HFFc6 (cell line): Measurements from ENCODE around the gene SNX24. TPM values are rescaled to one million over a fixed set of nuclear protein-coding genes. Genes with fewer than 3 reads are reported as not detected.

ENCODE experiments used
- DNase-seq: peaks from one replicate; pipeline ENCODE4 v3.0.0-alpha.2; 2018
- H3K27ac Mint-ChIP-seq: 2 replicates; pipeline ENCODE4 v1.8.0; 2020; ENCODE audit warnings: mild to moderate bottlenecking, mixed read lengths
- H3K27me3 Mint-ChIP-seq: 2 replicates; pipeline ENCODE4 v1.8.0; 2021; ENCODE audit warnings: mild to moderate bottlenecking, moderate library complexity, mixed read lengths; ENCODE audit not compliant: insufficient read depth
- H3K36me3 Mint-ChIP-seq: 2 replicates; pipeline ENCODE4 v1.8.0; 2021; ENCODE audit warnings: low read depth, mixed read lengths
- H3K4me1 Mint-ChIP-seq: 2 replicates; pipeline ENCODE4 v1.8.0; 2020; ENCODE audit warnings: low read depth, mixed read lengths
- H3K4me3 Mint-ChIP-seq: 2 replicates; pipeline ENCODE4 v1.8.0; 2020; ENCODE audit warnings: mild to moderate bottlenecking, moderate library complexity, mixed read lengths
- H3K9me3 Mint-ChIP-seq: 2 replicates; pipeline ENCODE4 v1.8.0; 2020; ENCODE audit warnings: mild to moderate bottlenecking, mixed read lengths
- total RNA-seq, 6 experiments: library from RNA; stranded (reverse); fragmentation: NEBNext Ultra II Directional; extraction: Animal tissue kit (Norgen Biotek cat#: 25700); gene quantifications; 2 replicates in 1 of 6; 3 replicates in 5 of 6; pipeline ENCODE4 v1.2.3, GENCODE V29; 2021
- TF ChIP-seq, protein P1 (sequence below): fragments of 200-600 bp; sonication (generic); IDR thresholded peaks from 2 replicates; pipeline ENCODE4 v1.5.0; 2021; ENCODE audit warnings: antibody characterized with exemption, mild to moderate bottlenecking

SNX24 gene
- total RNA-seq, 6 experiments from 2014 or later, result 19.7 to 24.1 (median 21.9) TPM

DNA sequence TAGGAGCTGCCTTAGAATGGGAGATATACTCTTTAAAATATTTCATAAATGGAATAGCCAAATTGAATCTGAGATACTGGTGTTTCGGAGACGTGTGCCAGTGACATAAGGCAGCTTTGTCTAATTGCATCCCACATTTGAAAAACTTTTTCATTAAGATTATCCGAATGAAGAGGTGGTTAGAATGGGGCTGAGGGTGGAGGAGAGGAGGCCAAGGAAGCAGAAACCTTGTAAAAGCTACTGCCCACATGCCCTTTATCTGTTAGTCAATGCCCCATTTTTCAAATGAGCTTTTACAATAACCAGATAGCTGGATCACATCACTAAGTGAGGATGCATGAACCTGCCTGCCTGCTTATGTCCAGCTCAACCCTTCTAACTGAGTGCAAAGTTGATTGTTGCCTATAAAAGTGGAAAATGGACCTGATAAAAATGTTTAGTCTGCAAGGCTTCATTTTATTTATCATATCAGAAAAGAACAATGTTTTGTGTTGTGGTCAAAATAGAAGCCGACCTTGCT lies 34.8 kb downstream of the SNX24 start:
- Mint-ChIP-seq H3K36me3 (peaks cover 7% of the 10 kb centered on the region; the same call in 1 of the 2 replicates), H3K27ac (no peak overlapping the region), H3K27me3 (no peaks in the 10 kb centered on the region), H3K4me1 (peaks cover 32% of the 10 kb centered on the region), H3K9me3 (no peaks in the 10 kb centered on the region), H3K4me3 (no peak overlapping the region)
- DNase-seq, result no peak
- TF ChIP-seq, protein P1, sequence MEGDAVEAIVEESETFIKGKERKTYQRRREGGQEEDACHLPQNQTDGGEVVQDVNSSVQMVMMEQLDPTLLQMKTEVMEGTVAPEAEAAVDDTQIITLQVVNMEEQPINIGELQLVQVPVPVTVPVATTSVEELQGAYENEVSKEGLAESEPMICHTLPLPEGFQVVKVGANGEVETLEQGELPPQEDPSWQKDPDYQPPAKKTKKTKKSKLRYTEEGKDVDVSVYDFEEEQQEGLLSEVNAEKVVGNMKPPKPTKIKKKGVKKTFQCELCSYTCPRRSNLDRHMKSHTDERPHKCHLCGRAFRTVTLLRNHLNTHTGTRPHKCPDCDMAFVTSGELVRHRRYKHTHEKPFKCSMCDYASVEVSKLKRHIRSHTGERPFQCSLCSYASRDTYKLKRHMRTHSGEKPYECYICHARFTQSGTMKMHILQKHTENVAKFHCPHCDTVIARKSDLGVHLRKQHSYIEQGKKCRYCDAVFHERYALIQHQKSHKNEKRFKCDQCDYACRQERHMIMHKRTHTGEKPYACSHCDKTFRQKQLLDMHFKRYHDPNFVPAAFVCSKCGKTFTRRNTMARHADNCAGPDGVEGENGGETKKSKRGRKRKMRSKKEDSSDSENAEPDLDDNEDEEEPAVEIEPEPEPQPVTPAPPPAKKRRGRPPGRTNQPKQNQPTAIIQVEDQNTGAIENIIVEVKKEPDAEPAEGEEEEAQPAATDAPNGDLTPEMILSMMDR, result no peak

DNA sequence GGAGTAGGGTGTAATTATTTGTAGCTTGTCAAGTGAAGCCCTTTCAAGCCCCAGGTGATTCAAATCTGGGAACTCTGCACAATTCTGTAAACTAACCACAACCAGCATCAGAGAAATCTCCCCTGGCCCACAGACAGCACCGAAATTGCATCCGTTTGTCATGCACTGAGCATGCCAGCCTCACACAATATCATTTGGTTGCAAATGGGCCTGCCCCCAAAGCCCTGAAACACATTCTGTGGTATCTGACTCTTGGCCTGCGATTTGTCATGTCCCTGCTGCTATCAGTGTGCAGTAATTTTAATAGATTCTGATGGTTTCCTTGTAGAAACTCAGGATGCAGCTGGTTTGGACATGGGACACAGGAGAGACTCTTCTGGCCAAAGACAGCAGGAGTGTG lies 35.3 kb downstream of the SNX24 start:
- no peak overlapping the region for H3K27ac Mint-ChIP-seq
- peaks cover 7% of the 10 kb centered on the region; the same call in 1 of the 2 replicates for H3K36me3 Mint-ChIP-seq
- no peak for DNase-seq
- H3K27me3 Mint-ChIP-seq, result no peaks in the 10 kb centered on the region
- no peaks in the 10 kb centered on the region for H3K9me3 Mint-ChIP-seq
- TF ChIP-seq, protein P1, result no peak
- H3K4me1 Mint-ChIP-seq, result peaks cover 37% of the 10 kb centered on the region
- H3K4me3 Mint-ChIP-seq, result no peak overlapping the region

DNA sequence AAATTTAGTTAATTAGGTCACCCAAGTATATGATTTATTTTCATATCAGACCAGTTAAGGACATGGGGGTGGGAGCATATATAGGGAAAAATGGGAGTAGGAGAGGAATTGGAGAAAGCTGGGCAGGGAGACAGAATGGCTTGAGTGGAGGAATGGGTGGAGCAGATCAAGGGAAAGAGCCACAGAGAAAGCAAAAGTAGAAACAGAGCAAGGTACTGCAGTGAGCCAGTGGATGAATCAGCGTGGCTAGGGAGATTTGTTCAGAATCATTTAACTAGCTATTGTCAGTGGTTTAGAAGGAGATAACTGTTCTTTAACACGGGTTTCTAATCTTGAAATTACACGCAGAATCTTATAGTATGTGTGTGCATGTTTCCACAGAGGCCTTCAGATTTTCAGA lies 37.4 kb downstream of the SNX24 start:
- TF ChIP-seq, protein P1, result no peak
- H3K36me3 Mint-ChIP-seq, result peaks cover 6% of the 10 kb centered on the region; the same call in 1 of the 2 replicates
- peak overlapping the region; percentile 73 for H3K27ac Mint-ChIP-seq
- peak overlapping the region; percentile 51 for H3K4me3 Mint-ChIP-seq
- DNase-seq, result peak; percentile 16
- peaks cover 39% of the 10 kb centered on the region for H3K4me1 Mint-ChIP-seq
- H3K9me3 Mint-ChIP-seq, result no peaks in the 10 kb centered on the region
- no peaks in the 10 kb centered on the region for H3K27me3 Mint-ChIP-seq

DNA sequence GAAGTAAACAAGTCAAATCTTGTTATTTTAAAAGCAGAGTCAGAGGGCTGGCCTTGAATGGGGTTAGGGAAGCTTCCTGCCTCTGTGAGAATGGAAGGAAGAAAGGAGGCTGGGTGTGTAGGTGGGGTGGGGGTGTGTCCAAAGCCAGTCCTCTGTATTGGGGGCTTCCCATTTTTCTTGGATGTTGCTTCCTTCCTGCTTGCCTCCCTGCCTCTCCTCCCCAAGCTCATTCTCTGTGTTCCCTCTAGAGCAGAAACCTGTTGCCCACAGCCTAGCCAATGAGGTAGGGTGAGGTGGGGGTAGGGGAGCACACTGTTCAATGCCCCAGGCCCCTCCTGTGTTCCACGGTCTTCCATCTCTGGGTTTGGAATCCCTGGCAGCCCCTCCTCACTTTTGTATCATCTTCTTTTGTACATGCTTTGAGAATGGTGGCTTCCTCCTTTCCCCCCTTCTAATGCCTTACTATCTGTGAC lies 39.7 kb downstream of the SNX24 start:
- H3K9me3 Mint-ChIP-seq, result no peaks in the 10 kb centered on the region
- no peak overlapping the region for H3K27ac Mint-ChIP-seq
- peaks cover 6% of the 10 kb centered on the region; the same call in 1 of the 2 replicates for H3K36me3 Mint-ChIP-seq
- H3K27me3 Mint-ChIP-seq, result no peaks in the 10 kb centered on the region
- TF ChIP-seq, protein P1, result no peak
- no peak for DNase-seq
- peaks cover 39% of the 10 kb centered on the region for H3K4me1 Mint-ChIP-seq
- no peak overlapping the region for H3K4me3 Mint-ChIP-seq

DNA sequence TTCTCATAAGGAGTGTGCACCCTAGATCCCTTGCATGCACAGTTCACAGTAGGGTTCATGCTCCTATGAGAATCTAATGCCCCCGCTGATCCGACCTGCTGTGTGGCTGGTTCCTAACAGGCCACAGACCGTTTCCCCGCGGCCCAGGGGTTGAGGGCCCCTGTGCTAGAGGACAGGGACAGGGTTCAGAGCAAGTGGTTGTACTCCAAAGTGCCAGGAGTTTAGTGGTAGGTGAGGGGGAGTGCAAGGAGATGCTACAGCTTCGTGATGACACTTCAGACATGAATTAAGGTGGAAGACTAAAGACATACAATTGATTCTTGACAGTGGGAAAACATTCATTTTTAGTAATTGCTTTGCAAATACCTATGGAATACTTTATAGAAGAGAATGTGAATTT lies 40.5 kb downstream of the SNX24 start:
- no peak overlapping the region for H3K27ac Mint-ChIP-seq
- H3K4me3 Mint-ChIP-seq, result no peak overlapping the region
- peaks cover 6% of the 10 kb centered on the region; the same call in 1 of the 2 replicates for H3K36me3 Mint-ChIP-seq
- no peaks in the 10 kb centered on the region for H3K9me3 Mint-ChIP-seq
- H3K27me3 Mint-ChIP-seq, result no peaks in the 10 kb centered on the region
- DNase-seq, result no peak
- peaks cover 33% of the 10 kb centered on the region for H3K4me1 Mint-ChIP-seq
- TF ChIP-seq, protein P1, result no peak
